Hematopoietic multipotent progenitor cell (in vitro differentiated cells): ENCODE results near the gene SLC25A42. TPM values are rescaled to one million over a fixed set of nuclear protein-coding genes. Genes with fewer than 3 reads are reported as not detected.

Experiments
- DNase-seq, 3 donors: peaks; one replicate each; pipeline ENCODE4 v3.0.0-alpha.2; 2011 to 2015; ENCODE audit warnings: low read depth in 2 of 3, low spot score in 2 of 3
- total RNA-seq: library from RNA; depleted of rRNA; stranded (reverse); fragments of >200 nt; gene quantifications from one replicate; pipeline ENCODE4 v1.2.3, GENCODE V29; 2012

SLC25A42 gene
- total RNA-seq, 1 donor: 11.6 TPM

- DNase-seq: no peak
Measured at GRCh38 chr19:19050104-19050503, 13.7 kb upstream of the SLC25A42 start.

GRCh38 chr19:19050731-19051130 lies 13.1 kb upstream of the SLC25A42 start:
- DNase-seq: no peak

- no peak for DNase-seq
Measured at GRCh38 chr19:19051478-19052213, 12.1 kb upstream of the SLC25A42 start.

DNA sequence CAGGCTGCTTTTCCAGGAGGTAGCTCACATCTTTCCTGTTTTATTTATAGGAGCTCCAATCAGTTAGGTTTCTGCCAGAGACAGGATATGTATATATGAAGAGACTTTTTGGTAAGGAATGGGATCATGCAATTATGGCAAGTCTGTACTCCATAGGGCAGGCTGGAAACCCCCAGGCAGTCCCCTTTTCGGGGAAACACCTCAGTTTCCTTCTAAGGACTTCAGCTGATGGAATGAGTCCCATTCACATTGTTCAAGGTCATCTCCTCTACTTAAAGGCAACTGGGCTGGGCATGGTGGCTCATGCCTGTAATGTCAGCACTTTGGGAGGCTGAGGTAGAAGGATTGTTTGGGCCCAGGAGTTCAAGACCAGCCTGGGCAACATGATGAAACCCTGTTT lies 10.9 kb upstream of the SLC25A42 start:
- DNase-seq: no peak

GRCh38 chr19:19053508-19054314 lies 10.1 kb upstream of the SLC25A42 start:
- DNase-seq: peak; percentile 47 to 66 (median 60)

DNA sequence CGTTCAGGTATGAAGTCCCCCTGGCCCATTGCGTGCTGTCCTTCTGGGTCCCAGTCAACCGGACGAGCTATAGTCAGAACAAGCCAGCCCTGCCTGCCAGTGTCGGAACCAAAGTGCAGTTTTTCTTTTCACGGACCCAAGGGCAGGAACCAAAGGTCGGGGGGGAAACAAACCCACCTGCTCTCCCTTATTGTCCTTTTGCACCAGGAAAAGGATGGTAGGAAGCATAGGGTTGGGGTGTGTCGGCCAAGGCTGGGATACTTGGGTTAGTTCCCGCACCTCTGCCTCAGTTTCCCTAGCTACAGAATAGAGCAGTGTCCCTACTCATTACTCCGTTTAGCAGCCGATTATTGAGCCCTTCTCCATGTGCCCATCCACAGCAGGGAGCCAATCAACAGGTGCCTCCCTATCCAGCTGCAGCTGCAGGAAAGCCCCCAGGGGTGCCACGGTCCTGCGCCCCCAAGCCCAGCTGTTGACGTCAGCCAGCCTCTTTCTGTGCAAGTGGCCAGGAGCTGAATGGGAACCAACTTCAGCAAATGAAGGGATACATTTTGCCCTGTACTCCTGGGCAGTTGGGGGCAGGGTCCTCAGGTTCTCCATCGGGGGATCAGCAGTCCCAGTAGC lies 9.4 kb upstream of the SLC25A42 start:
- DNase-seq: no peak

GRCh38 chr19:19054939-19055440 lies 8.8 kb upstream of the SLC25A42 start:
- no peak for DNase-seq

- no peak for DNase-seq
Measured at GRCh38 chr19:19055701-19056100, 8.1 kb upstream of the SLC25A42 start.

DNA sequence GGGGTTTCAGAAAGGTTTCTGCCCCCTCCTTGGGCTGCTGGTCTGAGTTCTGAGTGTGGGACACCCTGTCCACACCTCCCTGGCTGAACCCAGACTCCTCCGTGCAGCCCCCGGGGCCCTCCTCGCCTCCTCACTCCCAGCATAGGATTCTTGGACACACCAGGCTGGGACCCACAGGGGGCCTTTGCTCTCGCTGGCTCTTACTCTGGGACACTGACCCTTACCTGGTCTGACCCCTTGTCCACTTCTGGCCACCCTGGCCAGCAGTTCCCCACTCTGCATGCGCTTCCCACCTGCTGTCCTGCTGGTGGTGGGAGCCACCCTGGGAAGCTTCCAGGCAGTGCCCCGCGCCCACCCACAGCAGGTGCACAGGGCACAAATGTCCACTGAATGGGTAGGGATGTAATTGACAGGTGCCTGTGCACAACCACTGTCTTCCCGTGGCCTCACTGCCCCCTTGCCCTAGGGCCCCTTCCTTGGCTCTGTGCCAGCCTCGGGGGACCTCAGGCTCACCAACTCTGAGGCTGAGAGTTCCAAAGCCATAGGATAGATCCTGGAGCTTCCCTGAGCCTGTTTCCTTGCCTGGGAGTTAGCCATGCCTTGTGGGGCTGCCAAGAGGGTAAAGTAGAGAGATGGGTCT lies 7.0 kb upstream of the SLC25A42 start:
- no peak for DNase-seq

- DNase-seq: no peak
Measured at GRCh38 chr19:19057317-19057716, 6.5 kb upstream of the SLC25A42 start.

GRCh38 chr19:19057720-19058119 lies 6.1 kb upstream of the SLC25A42 start:
- no peak for DNase-seq

DNA sequence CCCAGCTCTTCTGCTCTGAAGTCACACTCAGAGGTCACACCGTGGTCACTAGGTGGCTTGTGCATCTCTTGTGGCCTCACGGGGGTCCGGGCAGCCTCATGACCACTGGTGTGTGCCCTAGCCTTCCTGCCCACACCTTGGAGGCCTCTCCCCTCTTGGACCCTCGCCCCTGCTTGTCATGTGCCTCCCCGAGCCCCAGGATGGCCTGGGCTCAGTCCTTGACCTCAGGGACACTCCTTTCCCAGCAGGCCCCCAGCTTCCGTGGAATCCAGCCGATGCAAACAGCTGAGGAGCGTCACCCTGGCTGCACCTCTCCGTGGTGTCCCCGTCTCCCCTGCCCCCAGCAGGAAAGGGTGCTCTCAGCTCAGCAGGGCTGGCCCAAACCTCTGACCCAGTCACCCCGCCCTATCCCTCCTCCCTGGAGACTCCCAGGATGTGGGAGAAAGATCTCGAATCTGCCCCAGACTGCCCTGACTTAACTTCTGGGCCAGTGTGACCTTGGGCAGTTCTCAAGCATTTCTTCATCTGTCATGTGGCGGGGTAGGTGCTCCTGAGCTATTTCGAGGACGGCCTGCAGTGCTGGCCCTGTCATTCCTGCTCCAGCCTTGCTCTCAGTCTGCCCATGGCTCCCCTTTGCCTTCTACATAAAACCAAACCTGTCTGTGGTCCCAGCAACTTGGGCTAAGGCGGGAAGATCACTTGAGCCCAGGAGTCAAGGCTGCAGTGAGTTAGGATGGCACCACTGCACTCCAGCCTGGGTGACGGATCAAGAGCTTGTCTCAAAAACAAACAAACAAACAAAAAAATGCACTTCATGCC lies 4.6 kb upstream of the SLC25A42 start:
- no peak for DNase-seq

DNA sequence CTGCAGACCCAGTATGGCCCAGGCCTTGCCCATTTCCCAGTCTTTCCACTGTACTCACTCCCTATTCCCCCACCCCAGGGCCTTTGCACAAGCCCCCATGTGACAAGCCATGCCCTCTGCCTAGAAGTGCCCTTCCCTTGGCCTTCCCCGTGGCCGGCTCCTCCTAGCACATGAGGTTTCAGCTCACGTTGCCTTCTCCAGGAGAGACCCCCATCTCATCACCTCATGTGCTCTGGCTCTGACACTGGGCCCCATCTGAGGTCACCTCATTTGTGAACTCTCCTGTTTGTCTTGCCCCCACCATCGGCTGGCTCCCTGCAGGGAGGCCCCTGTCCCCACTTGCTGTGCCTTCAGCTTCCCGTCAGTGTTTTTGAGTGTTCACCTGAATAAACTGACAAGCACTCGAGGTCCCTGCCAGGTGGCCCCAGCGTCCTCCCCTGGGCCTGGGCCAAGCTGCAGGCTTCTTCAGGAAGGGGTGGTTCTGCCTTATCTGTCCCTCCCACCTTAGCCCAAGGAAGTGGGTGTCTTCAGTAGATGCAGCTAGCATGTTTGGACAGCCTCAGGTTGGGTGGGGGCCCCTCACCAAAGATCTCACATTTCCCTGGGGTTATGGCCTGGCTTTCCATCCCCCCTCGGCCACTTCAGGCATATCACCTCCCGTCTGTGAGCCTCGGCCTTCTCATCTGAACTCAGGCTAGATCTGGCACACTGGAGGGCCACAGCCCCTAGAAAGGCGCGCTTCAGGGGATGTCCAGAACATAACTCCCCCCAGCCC lies 3.8 kb upstream of the SLC25A42 start:
- DNase-seq: peak in 2 of 3 donors; percentile 42 to 60

GRCh38 chr19:19061506-19061905 lies 2.3 kb upstream of the SLC25A42 start:
- DNase-seq: no peak

- DNase-seq: no peak
Measured at GRCh38 chr19:19062454-19063182, 1.2 kb upstream of the SLC25A42 start.

- peak in 2 of 3 donors; percentile 87 to 91 for DNase-seq
Measured at GRCh38 chr19:19064098-19064722, 416 bp downstream of the SLC25A42 start.

DNA sequence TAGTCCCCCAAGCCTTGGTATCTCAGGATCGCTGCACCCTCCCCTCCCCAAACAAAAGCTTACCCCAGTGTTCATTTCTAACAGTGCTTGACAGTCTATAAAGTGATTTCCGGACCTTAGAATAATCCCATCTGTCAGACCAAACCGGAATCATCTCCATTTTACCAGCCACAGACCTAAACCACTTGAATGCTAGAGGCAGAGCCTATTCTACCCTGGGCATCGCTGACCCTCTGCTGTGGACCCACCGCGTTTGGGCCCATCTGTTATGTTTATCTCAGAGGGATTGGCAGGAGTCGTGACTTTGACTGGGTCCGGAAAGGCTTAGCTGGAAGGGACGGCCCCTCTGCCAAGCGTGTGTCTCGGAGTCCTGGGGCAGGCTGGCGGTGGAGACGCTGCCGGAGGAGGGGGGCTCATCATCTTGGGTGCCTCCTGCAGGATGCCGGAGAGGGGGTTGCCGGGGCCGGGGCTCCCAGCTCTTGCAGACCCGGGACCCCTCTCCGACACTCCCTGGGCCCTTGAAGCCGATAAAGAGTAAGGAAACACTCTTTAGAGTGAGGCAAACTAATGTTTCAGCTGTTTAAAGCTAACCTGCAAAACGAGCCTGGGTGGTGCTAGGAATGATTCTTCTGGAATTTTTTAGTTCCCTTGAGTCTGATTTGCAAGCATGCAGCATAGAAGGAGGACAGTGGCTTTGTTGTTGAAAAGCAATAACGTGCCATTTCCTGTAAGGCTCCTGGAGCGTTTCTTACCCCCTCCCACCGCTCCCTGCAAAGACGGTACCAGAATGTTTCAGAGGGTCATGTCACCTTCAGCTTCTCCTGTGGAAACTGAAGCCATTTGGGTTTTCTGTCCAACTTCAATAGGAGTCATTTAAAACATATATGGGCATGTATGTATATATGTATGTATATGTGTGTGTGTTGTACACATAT lies 1.3 kb downstream of the SLC25A42 start:
- DNase-seq: peak in 1 of 3 donors; percentile 24
